H9 (cell line): ENCODE results near the gene SNX2. TPM values are rescaled to one million over a fixed set of nuclear protein-coding genes. Genes with fewer than 3 reads are reported as not detected.

Experiments used
- DNase-seq: peaks from one replicate; pipeline ENCODE4 v3.0.0-alpha.2; 2017
- H2AFZ ChIP-seq: one replicate; pipeline ENCODE4 v1.6.1; 2013; ENCODE audit warnings: mild to moderate bottlenecking, low read length, control low read depth, moderate library complexity
- H2AK5ac ChIP-seq: 2 replicates; pipeline ENCODE4 v1.6.1; 2013; ENCODE audit warnings: low read length, control low read depth, mixed read lengths; ENCODE audit not compliant: insufficient read length
- H2BK120ac ChIP-seq: one replicate; pipeline ENCODE4 v1.6.1; 2013; ENCODE audit warnings: low read depth, mild to moderate bottlenecking, low read length, control low read depth, inconsistent platforms; ENCODE audit not compliant: poor library complexity, severe bottlenecking
- H2BK12ac ChIP-seq: 2 replicates; pipeline ENCODE4 v1.6.1; 2013; ENCODE audit warnings: low read length, control low read depth, mixed read lengths, low read depth; ENCODE audit not compliant: insufficient read length
- H2BK15ac ChIP-seq: 2 replicates; pipeline ENCODE4 v1.6.1; 2013; ENCODE audit warnings: low read depth, low read length, control low read depth
- H2BK20ac ChIP-seq: one replicate; pipeline ENCODE4 v1.6.1; 2013; ENCODE audit warnings: low read depth, mild to moderate bottlenecking, low read length, control low read depth, inconsistent platforms; ENCODE audit not compliant: poor library complexity, severe bottlenecking
- H2BK5ac ChIP-seq: 2 replicates; pipeline ENCODE4 v1.6.1; 2013; ENCODE audit warnings: low read length, control low read depth, mixed read lengths; ENCODE audit not compliant: insufficient read length
- H3K14ac ChIP-seq: 2 replicates; pipeline ENCODE4 v1.6.1; 2013; ENCODE audit warnings: low read length, control low read depth; ENCODE audit not compliant: insufficient read depth
- H3K18ac ChIP-seq: 2 replicates; pipeline ENCODE4 v1.6.1; 2013; ENCODE audit warnings: low read depth, mild to moderate bottlenecking, mixed read lengths, low read length, control low read depth; ENCODE audit not compliant: insufficient read length
- H3K23ac ChIP-seq: 2 replicates; pipeline ENCODE4 v1.6.1; 2013; ENCODE audit warnings: low read length, control low read depth, mixed read lengths, low read depth; ENCODE audit not compliant: insufficient read length
- H3K23me2 ChIP-seq: 2 replicates; pipeline ENCODE4 v1.6.1; 2013; ENCODE audit warnings: low read depth, mild to moderate bottlenecking, mixed read lengths, low read length, control low read depth; ENCODE audit not compliant: insufficient read length, poor library complexity, severe bottlenecking
- H3K27ac ChIP-seq: 2 replicates; pipeline ENCODE4 v1.5.1; 2013; ENCODE audit warnings: low read length, control low read depth, mixed read lengths, low read depth; ENCODE audit not compliant: insufficient read length
- H3K27me3 ChIP-seq: 2 replicates; pipeline ENCODE4 v1.6.1; 2013; ENCODE audit warnings: low read length, control low read depth, inconsistent platforms; ENCODE audit not compliant: insufficient read depth
- H3K4ac ChIP-seq: 2 replicates; pipeline ENCODE4 v1.6.1; 2013; ENCODE audit warnings: low read depth, mild to moderate bottlenecking, control low read depth, inconsistent platforms, low read length, moderate library complexity
- H3K4me1 ChIP-seq: 2 replicates; pipeline ENCODE4 v1.6.1; 2013; ENCODE audit warnings: low read length, control low read depth, inconsistent platforms; ENCODE audit not compliant: insufficient read depth
- H3K4me2 ChIP-seq: 2 replicates; pipeline ENCODE4 v1.6.1; 2013; ENCODE audit warnings: low read length, control low read depth, mixed read lengths; ENCODE audit not compliant: insufficient read length, insufficient read depth
- H3K56ac ChIP-seq: 2 replicates; pipeline ENCODE4 v1.6.1; 2013; ENCODE audit warnings: low read depth, mild to moderate bottlenecking, mixed read lengths, low read length, control low read depth; ENCODE audit not compliant: insufficient read length
- H3K79me1 ChIP-seq: 2 replicates; pipeline ENCODE4 v1.6.1; 2013; ENCODE audit warnings: low read depth, mild to moderate bottlenecking, moderate library complexity, low read length, control low read depth, inconsistent platforms; ENCODE audit not compliant: insufficient read depth, poor library complexity, severe bottlenecking
- H3K79me2 ChIP-seq: 2 replicates; pipeline ENCODE4 v1.6.1; 2013; ENCODE audit warnings: low read length, control low read depth, inconsistent platforms; ENCODE audit not compliant: insufficient read depth
- H3K9ac ChIP-seq: 2 replicates; pipeline ENCODE4 v1.6.1; 2013; ENCODE audit warnings: low read length, control low read depth, mixed read lengths; ENCODE audit not compliant: insufficient read length; ENCODE audit errors: extremely low read depth
- H3K9me3 ChIP-seq: one replicate; pipeline ENCODE4 v1.6.1; 2013; ENCODE audit warnings: low read depth, low read length, inconsistent platforms; ENCODE audit not compliant: control insufficient read depth
- H3T11ph ChIP-seq: one replicate; pipeline ENCODE4 v1.6.1; 2013; ENCODE audit warnings: mild to moderate bottlenecking, low read length, control low read depth, inconsistent platforms
- H4K20me1 ChIP-seq: one replicate; pipeline ENCODE4 v1.6.1; 2013; ENCODE audit not compliant: control insufficient read depth, insufficient read length, insufficient read depth
- H4K5ac ChIP-seq: 2 replicates; pipeline ENCODE4 v1.6.1; 2013; ENCODE audit warnings: low read depth, mild to moderate bottlenecking, mixed read lengths, low read length, control low read depth; ENCODE audit not compliant: insufficient read length
- H4K8ac ChIP-seq: replicated peaks from 2 replicates; pipeline ENCODE4 v1.6.1; 2013; ENCODE audit warnings: low read length, control low read depth, mixed read lengths, low read depth; ENCODE audit not compliant: insufficient read length
- H4K91ac ChIP-seq: 2 replicates; pipeline ENCODE4 v1.6.1; 2013; ENCODE audit warnings: low read depth, mild to moderate bottlenecking, moderate library complexity, mixed read lengths, low read length, control low read depth; ENCODE audit not compliant: insufficient read length
- H3K27ac Mint-ChIP-seq, 3 experiments: 2 replicates in 2 of 3; 3 replicates in 1 of 3; pipeline ENCODE4 v1.8.0; 2020 to 2021; ENCODE audit warnings: mixed read lengths in 3 of 3, mild to moderate bottlenecking in 1 of 3, moderate library complexity in 1 of 3
- H3K27me3 Mint-ChIP-seq: 2 replicates; pipeline ENCODE4 v1.8.0; 2021; ENCODE audit warnings: low read depth, mild to moderate bottlenecking, moderate library complexity, mixed read lengths
- H3K36me3 Mint-ChIP-seq, 3 experiments: 2 replicates in 2 of 3; 3 replicates in 1 of 3; pipeline ENCODE4 v1.8.0; 2020 to 2021; ENCODE audit warnings: low read depth in 3 of 3, mixed read lengths in 3 of 3; ENCODE audit not compliant: insufficient read depth in 1 of 3
- H3K4me1 Mint-ChIP-seq, 2 experiments: 2 replicates each; pipeline ENCODE4 v1.8.0; 2020; ENCODE audit warnings: mixed read lengths in 2 of 2
- H3K4me3 Mint-ChIP-seq, 2 experiments: 2 replicates in 1 of 2; 3 replicates in 1 of 2; pipeline ENCODE4 v1.8.0; 2020 to 2021; ENCODE audit warnings: mild to moderate bottlenecking in 2 of 2, mixed read lengths in 2 of 2, moderate library complexity in 1 of 2
- H3K9me3 Mint-ChIP-seq, 2 experiments: 2 replicates in 1 of 2; 3 replicates in 1 of 2; pipeline ENCODE4 v1.8.0; 2020; ENCODE audit warnings: mild to moderate bottlenecking in 2 of 2, mixed read lengths in 2 of 2, moderate library complexity in 1 of 2
- WGBS: extraction: QIAGEN DNeasy Blood & Tissue Kit; methylation state at CpG from one replicate; pipeline ENCODE4 v1.1.7; 2013; ENCODE audit warnings: missing lambda C conversion rate, low lambda C conversion rate, mixed read lengths; ENCODE audit not compliant: insufficient read length; ENCODE audit errors: extremely low coverage; 5-methylcytosine and 5-hydroxymethylcytosine counted together
- total RNA-seq: library from RNA; stranded (reverse); gene quantifications from 2 replicates; pipeline ENCODE4 v1.2.1, GENCODE V29; 2021
- TF ChIP-seq, protein P1 (sequence below): fragments of 200-600 bp; sonication (generic); conservative IDR thresholded peaks from 3 replicates; pipeline ENCODE4 v1.8.0; 2021; ENCODE audit warnings: antibody characterized with exemption, mild to moderate bottlenecking

The SNX2 gene
- total RNA-seq, 1 experiment from 2014 or later, result 62.6 TPM

- Mint-ChIP-seq H3K9me3 (peaks cover 0 to 3% of the 10 kb centered on the region in 2 experiments; a peak in 2 of 5 replicates), H3K36me3 (no peaks in the 10 kb centered on the region), H3K4me1 (peaks cover 3 to 6% of the 10 kb centered on the region in 2 experiments), H3K27me3 (no peaks in the 10 kb centered on the region), H3K27ac (no peak overlapping the region), H3K4me3 (no peak overlapping the region)
- no peak overlapping the region for H2BK120ac ChIP-seq
- H2BK5ac ChIP-seq, result no peak overlapping the region
- H4K20me1 ChIP-seq, result no peaks in the 10 kb centered on the region
- no CpG with 5 or more reads among the region's 4 CpGs for WGBS
- H2BK20ac ChIP-seq, result no peak overlapping the region
- H2AK5ac ChIP-seq, result no peak overlapping the region
- no peak overlapping the region for H3T11ph ChIP-seq
- no peak for DNase-seq
- H4K5ac ChIP-seq, result no peak overlapping the region
- H3K79me2 ChIP-seq, result no peaks in the 10 kb centered on the region
- H2BK15ac ChIP-seq, result no peak overlapping the region
- H3K14ac ChIP-seq, result no peak overlapping the region
- TF ChIP-seq, protein P1, sequence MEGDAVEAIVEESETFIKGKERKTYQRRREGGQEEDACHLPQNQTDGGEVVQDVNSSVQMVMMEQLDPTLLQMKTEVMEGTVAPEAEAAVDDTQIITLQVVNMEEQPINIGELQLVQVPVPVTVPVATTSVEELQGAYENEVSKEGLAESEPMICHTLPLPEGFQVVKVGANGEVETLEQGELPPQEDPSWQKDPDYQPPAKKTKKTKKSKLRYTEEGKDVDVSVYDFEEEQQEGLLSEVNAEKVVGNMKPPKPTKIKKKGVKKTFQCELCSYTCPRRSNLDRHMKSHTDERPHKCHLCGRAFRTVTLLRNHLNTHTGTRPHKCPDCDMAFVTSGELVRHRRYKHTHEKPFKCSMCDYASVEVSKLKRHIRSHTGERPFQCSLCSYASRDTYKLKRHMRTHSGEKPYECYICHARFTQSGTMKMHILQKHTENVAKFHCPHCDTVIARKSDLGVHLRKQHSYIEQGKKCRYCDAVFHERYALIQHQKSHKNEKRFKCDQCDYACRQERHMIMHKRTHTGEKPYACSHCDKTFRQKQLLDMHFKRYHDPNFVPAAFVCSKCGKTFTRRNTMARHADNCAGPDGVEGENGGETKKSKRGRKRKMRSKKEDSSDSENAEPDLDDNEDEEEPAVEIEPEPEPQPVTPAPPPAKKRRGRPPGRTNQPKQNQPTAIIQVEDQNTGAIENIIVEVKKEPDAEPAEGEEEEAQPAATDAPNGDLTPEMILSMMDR, result no peak
- no peak overlapping the region for H3K4me2 ChIP-seq
- no peaks in the 10 kb centered on the region for H3K23me2 ChIP-seq
- no peak overlapping the region for H2BK12ac ChIP-seq
- H3K23ac ChIP-seq, result no peak overlapping the region
- H2AFZ ChIP-seq, result no peak overlapping the region
- no peak overlapping the region for H4K91ac ChIP-seq
- no peaks in the 10 kb centered on the region; the same call in 1 of the 2 replicates for H3K4me1 ChIP-seq
- no peaks in the 10 kb centered on the region for H3K79me1 ChIP-seq
- no peaks in the 10 kb centered on the region for H3K9me3 ChIP-seq
- no peak overlapping the region for H3K4ac ChIP-seq
- H4K8ac ChIP-seq, result no peak overlapping the region
- H3K18ac ChIP-seq, result no peak overlapping the region
- no peak overlapping the region for H3K9ac ChIP-seq
- no peaks in the 10 kb centered on the region for H3K27me3 ChIP-seq
- H3K27ac ChIP-seq, result no peak overlapping the region
- H3K56ac ChIP-seq, result no peak overlapping the region
Observed at GRCh38 chr5:122757285-122757684, 17.6 kb upstream of the SNX2 start.
